ENCODE data around the gene SH2D4B.

DNA sequence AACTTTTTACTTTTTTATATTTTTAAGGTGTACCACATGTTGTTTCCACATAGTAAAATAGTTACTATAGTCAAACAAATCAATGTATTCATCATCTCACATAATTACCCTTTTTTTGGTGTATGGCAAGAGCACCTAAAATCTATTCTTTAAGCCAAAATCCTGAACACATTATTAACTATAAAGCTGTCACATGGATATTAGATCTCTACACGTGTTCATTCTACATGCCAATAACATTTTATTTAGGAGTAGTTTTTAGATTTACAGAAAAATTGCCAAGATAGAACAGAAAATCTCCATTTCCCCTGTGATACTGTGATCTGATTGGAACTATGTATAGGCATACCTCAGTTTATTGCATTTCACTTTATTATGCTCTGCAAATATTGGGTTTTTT lies 137.1 kb downstream of the SH2D4B start:
- TF ChIP-seq BACH2 (CRISPR knock-in tag; IDR thresholded peaks at IDR 0.05; ENCODE audit: borderline replicate concordance) (no peak), GLIS3 (CRISPR knock-in tag; IDR thresholded peaks at IDR 0.05) (no peak)
- TF ChIP-seq, protein P1, sequence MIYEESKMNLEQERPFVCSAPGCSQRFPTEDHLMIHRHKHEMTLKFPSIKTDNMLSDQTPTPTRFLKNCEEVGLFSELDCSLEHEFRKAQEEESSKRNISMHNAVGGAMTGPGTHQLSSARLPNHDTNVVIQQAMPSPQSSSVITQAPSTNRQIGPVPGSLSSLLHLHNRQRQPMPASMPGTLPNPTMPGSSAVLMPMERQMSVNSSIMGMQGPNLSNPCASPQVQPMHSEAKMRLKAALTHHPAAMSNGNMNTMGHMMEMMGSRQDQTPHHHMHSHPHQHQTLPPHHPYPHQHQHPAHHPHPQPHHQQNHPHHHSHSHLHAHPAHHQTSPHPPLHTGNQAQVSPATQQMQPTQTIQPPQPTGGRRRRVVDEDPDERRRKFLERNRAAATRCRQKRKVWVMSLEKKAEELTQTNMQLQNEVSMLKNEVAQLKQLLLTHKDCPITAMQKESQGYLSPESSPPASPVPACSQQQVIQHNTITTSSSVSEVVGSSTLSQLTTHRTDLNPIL (CRISPR knock-in tag; IDR thresholded peaks at IDR 0.05; ENCODE audit: low read depth): no peak
